PC-3 (cell line): ENCODE data around the gene PLD1.

Source experiments
- EZH2 ChIP-seq: fragments of 300-600 bp; sonication (generic); IDR thresholded peaks from one replicate; pipeline ENCODE4 v1.6.1; 2017; ENCODE audit warnings: antibody characterized with exemption, mild to moderate bottlenecking, low read length; ENCODE audit not compliant: unreplicated experiment
- TF ChIP-seq, protein P1 (sequence below): fragments of 300-600 bp; sonication (generic); conservative IDR thresholded peaks from 2 replicates; pipeline ENCODE4 v1.5.1; 2017; ENCODE audit warnings: antibody characterized with exemption, low read depth, mild to moderate bottlenecking, low read length

DNA sequence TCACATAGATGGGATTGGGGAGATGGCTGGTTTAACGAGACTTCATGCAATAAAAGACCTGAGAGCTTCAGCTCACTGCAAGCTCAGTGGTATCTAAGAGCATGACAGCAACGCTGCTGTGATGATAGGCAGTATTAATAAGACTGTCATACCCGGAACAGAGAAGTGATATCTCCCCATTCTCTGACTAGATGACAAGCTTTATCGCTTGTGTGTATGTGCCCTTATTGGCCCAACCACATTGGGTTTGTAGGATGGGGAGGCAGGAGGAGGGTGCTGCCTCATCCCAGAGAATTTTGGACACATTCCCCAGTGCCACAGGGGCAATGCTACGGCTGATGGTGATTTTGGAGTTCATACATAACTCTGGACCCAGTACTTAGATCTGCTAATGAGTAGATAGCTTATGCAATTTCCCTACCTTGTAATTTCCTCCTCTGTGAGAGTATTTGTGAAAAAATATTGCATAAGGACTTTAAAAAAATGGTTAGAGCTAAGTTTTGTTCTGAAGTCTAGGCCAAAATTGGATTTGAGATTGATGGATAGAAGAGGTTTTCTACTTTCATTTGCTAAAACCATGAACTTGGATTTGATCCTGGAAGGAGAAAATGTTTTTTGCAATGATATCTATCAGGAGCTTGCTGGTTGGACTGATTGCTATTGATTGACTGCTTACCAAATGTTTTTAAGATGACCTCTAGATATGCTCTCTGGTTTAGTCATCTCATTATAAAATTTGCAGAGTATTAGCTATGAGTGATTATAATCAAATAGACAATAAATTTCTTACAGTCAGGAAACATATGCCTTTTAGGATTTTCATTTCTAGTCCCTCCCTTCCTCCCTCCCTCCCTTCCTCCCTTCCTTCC is 18.9 kb upstream of the PLD1 start:
- TF ChIP-seq, protein P1, sequence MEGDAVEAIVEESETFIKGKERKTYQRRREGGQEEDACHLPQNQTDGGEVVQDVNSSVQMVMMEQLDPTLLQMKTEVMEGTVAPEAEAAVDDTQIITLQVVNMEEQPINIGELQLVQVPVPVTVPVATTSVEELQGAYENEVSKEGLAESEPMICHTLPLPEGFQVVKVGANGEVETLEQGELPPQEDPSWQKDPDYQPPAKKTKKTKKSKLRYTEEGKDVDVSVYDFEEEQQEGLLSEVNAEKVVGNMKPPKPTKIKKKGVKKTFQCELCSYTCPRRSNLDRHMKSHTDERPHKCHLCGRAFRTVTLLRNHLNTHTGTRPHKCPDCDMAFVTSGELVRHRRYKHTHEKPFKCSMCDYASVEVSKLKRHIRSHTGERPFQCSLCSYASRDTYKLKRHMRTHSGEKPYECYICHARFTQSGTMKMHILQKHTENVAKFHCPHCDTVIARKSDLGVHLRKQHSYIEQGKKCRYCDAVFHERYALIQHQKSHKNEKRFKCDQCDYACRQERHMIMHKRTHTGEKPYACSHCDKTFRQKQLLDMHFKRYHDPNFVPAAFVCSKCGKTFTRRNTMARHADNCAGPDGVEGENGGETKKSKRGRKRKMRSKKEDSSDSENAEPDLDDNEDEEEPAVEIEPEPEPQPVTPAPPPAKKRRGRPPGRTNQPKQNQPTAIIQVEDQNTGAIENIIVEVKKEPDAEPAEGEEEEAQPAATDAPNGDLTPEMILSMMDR = no peak
- no peak for TF ChIP-seq EZH2
